ENCODE data around the gene DDIT4. TPM values are rescaled to one million over a fixed set of nuclear protein-coding genes. Genes with fewer than 3 reads are reported as not detected.

Gene DDIT4
- total and polyA plus RNA-seq, 9 of the 15 experiments (the other 6 are each of a cell fraction or from before 2014, with no cell fraction given): 8.2 to 675 (median 159) TPM

- TF ChIP-seq, protein P1, sequence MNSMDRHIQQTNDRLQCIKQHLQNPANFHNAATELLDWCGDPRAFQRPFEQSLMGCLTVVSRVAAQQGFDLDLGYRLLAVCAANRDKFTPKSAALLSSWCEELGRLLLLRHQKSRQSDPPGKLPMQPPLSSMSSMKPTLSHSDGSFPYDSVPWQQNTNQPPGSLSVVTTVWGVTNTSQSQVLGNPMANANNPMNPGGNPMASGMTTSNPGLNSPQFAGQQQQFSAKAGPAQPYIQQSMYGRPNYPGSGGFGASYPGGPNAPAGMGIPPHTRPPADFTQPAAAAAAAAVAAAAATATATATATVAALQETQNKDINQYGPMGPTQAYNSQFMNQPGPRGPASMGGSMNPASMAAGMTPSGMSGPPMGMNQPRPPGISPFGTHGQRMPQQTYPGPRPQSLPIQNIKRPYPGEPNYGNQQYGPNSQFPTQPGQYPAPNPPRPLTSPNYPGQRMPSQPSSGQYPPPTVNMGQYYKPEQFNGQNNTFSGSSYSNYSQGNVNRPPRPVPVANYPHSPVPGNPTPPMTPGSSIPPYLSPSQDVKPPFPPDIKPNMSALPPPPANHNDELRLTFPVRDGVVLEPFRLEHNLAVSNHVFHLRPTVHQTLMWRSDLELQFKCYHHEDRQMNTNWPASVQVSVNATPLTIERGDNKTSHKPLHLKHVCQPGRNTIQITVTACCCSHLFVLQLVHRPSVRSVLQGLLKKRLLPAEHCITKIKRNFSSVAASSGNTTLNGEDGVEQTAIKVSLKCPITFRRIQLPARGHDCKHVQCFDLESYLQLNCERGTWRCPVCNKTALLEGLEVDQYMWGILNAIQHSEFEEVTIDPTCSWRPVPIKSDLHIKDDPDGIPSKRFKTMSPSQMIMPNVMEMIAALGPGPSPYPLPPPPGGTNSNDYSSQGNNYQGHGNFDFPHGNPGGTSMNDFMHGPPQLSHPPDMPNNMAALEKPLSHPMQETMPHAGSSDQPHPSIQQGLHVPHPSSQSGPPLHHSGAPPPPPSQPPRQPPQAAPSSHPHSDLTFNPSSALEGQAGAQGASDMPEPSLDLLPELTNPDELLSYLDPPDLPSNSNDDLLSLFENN (IDR thresholded peaks at IDR 0.05; ENCODE audit: low read depth in 2 of 2, low read length in 2 of 2): no peak
- TF ChIP-seq THRB (CRISPR knock-in tag; conservative IDR thresholded peaks at IDR 0.05) (0 out of 2 replicates have a peak, but pooled peaks have one; percentile 69), TAF7 (tag; IDR thresholded peaks at IDR 0.05) (peak; percentile 21; the same call in 1 of the 2 replicates), FOXK1 (CRISPR knock-in tag; IDR thresholded peaks at IDR 0.05; ENCODE audit: borderline replicate concordance) (no peak), HSF4 (CRISPR knock-in tag; IDR thresholded peaks at IDR 0.05; ENCODE audit: borderline replicate concordance) (peak; percentile 59; the same call in 1 of the 2 replicates), KDM1A (IDR thresholded peaks at IDR 0.05) (peak; percentile 53 to 73; a peak in 3 of 4 replicates), HBP1 (CRISPR knock-in tag; IDR thresholded peaks at IDR 0.05) (peak; percentile 62; the same call in 1 of the 2 replicates), ZNF311 (CRISPR knock-in tag; IDR thresholded peaks at IDR 0.05) (peak; percentile 85)
- TF ChIP-seq, protein P2, sequence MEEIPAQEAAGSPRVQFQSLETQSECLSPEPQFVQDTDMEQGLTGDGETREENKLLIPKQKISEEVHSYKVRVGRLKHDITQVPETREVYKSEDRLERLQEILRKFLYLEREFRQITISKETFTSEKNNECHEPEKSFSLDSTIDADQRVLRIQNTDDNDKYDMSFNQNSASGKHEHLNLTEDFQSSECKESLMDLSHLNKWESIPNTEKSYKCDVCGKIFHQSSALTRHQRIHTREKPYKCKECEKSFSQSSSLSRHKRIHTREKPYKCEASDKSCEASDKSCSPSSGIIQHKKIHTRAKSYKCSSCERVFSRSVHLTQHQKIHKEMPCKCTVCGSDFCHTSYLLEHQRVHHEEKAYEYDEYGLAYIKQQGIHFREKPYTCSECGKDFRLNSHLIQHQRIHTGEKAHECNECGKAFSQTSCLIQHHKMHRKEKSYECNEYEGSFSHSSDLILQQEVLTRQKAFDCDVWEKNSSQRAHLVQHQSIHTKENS (CRISPR knock-in tag; IDR thresholded peaks at IDR 0.05): no peak
- TF ChIP-seq, protein P3, sequence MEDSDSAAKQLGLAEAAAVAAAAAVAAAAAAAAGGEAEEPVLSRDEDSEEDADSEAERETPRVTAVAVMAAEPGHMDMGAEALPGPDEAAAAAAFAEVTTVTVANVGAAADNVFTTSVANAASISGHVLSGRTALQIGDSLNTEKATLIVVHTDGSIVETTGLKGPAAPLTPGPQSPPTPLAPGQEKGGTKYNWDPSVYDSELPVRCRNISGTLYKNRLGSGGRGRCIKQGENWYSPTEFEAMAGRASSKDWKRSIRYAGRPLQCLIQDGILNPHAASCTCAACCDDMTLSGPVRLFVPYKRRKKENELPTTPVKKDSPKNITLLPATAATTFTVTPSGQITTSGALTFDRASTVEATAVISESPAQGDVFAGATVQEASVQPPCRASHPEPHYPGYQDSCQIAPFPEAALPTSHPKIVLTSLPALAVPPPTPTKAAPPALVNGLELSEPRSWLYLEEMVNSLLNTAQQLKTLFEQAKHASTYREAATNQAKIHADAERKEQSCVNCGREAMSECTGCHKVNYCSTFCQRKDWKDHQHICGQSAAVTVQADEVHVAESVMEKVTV (CRISPR knock-in tag; IDR thresholded peaks at IDR 0.05): no peak
- TF ChIP-seq, protein P4, sequence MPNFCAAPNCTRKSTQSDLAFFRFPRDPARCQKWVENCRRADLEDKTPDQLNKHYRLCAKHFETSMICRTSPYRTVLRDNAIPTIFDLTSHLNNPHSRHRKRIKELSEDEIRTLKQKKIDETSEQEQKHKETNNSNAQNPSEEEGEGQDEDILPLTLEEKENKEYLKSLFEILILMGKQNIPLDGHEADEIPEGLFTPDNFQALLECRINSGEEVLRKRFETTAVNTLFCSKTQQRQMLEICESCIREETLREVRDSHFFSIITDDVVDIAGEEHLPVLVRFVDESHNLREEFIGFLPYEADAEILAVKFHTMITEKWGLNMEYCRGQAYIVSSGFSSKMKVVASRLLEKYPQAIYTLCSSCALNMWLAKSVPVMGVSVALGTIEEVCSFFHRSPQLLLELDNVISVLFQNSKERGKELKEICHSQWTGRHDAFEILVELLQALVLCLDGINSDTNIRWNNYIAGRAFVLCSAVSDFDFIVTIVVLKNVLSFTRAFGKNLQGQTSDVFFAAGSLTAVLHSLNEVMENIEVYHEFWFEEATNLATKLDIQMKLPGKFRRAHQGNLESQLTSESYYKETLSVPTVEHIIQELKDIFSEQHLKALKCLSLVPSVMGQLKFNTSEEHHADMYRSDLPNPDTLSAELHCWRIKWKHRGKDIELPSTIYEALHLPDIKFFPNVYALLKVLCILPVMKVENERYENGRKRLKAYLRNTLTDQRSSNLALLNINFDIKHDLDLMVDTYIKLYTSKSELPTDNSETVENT (CRISPR knock-in tag; IDR thresholded peaks at IDR 0.05): 0 out of 2 replicates have a peak, but pooled peaks have one; percentile 23
- TF ChIP-seq, protein P5, sequence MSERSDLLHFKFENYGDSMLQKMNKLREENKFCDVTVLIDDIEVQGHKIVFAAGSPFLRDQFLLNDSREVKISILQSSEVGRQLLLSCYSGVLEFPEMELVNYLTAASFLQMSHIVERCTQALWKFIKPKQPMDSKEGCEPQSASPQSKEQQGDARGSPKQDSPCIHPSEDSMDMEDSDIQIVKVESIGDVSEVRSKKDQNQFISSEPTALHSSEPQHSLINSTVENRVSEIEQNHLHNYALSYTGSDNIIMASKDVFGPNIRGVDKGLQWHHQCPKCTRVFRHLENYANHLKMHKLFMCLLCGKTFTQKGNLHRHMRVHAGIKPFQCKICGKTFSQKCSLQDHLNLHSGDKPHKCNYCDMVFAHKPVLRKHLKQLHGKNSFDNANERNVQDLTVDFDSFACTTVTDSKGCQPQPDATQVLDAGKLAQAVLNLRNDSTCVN (CRISPR knock-in tag; IDR thresholded peaks at IDR 0.05): no peak
These were observed 45.9 kb downstream of the DDIT4 start (continued) for GRCh38 chr10:72319416-72320254.
